Panc1 (cell line): ENCODE results near the gene SGK1. TPM values are rescaled to one million over a fixed set of nuclear protein-coding genes. Genes with fewer than 3 reads are reported as not detected.

Experiments
- ATAC-seq: fragments of 200-7000 bp; cut with Tn5 transposase; 2 replicates; pipeline ENCODE4 v1.9.1; 2020; ENCODE audit warnings: mild to moderate bottlenecking, moderate library complexity
- BruUV-seq: library from RNA; stranded (reverse); fragments of 400-500 nt; replicated peaks from 2 replicates; lab custom pipeline; 2021; lab: Mats Ljungman, UMichigan
- CTCF ChIA-PET: fragments of 300-600 bp; sonication (Branson Sonifier 250); formaldehyde crosslinking; loops from one replicate; lab custom pipeline; 2022; ENCODE audit warnings: antibody characterized with exemption; lab: Charles Lee
- POLR2A ChIA-PET: fragments of 300-600 bp; sonication (Branson Sonifier 250); formaldehyde crosslinking; loops from one replicate; lab custom pipeline; 2022; ENCODE audit warnings: antibody characterized with exemption; lab: Charles Lee
- DNase-seq: peaks from one replicate; pipeline ENCODE4 v3.0.0-alpha.2; 2010; ENCODE audit warnings: low read depth, low spot score
- H3K27ac ChIP-seq: 2 replicates; pipeline ENCODE4 v1.5.1; 2011; ENCODE audit warnings: mild to moderate bottlenecking, low read length, inconsistent platforms
- H3K27me3 ChIP-seq: fragments of 200-500 bp; sonication (Bioruptor generic); 2 replicates; pipeline ENCODE4 v1.6.0; 2014; ENCODE audit warnings: low read length, inconsistent platforms; ENCODE audit not compliant: control insufficient read depth, insufficient read depth
- H3K36me3 ChIP-seq: fragments of 200-500 bp; sonication (Bioruptor generic); 2 replicates; pipeline ENCODE4 v1.5.1; 2014; ENCODE audit warnings: inconsistent platforms, mild to moderate bottlenecking, low read length, moderate library complexity; ENCODE audit not compliant: control insufficient read depth, insufficient read depth
- H3K4me1 ChIP-seq: 2 replicates; pipeline ENCODE4 v1.5.1; 2011; ENCODE audit warnings: inconsistent platforms, mild to moderate bottlenecking, low read length, moderate library complexity; ENCODE audit not compliant: control insufficient read depth, insufficient read depth
- H3K4me3 ChIP-seq, 2 experiments: 2 replicates each; pipeline ENCODE4 v1.5.1; 2011 to 2012; ENCODE audit warnings: low read depth in 2 of 2, low read length in 2 of 2, mild to moderate bottlenecking in 2 of 2, inconsistent platforms in 1 of 2, moderate library complexity in 1 of 2
- H3K9me3 ChIP-seq: fragments of 200-500 bp; sonication (Bioruptor generic); 2 replicates; pipeline ENCODE4 v1.5.1; 2014; ENCODE audit warnings: low read depth, mild to moderate bottlenecking, inconsistent platforms, low read length, moderate library complexity; ENCODE audit not compliant: control insufficient read depth, insufficient read depth
- POLR2AphosphoS5 ChIP-seq: IDR thresholded peaks from 2 replicates; pipeline ENCODE4 v1.6.1; 2012; ENCODE audit warnings: mild to moderate bottlenecking, low read depth, low read length, moderate library complexity
- SIN3A ChIP-seq: IDR thresholded peaks from 2 replicates; pipeline ENCODE4 v1.6.1; 2012; ENCODE audit warnings: low read depth, mild to moderate bottlenecking, low read length, moderate library complexity, borderline replicate concordance; ENCODE audit not compliant: insufficient read depth
- TCF7L2 ChIP-seq: IDR thresholded peaks from 2 replicates; pipeline ENCODE4 v1.6.1; 2011; ENCODE audit warnings: mild to moderate bottlenecking, low read depth, low read length, inconsistent platforms
- in situ Hi-C: cut with HindIII; loops from 2 replicates; pipeline ENCODE4 v1.10.0; 2016; ENCODE audit warnings: low sequenced_read_pairs, low pct_unique_long_range_greater_than_20kb
- intact Hi-C: fragments of 100-400 bp; cut with micrococcal nuclease; formaldehyde crosslinking; loops from one replicate; pipeline ENCODE4 v1.10.0; 2022; ENCODE audit not compliant: unreplicated experiment
- total RNA-seq: library from RNA; stranded (reverse); gene quantifications from one replicate; pipeline ENCODE4 v1.2.1, GENCODE V29; 2021; ENCODE audit not compliant: unreplicated experiment
- TF ChIP-seq, protein P1 (sequence below): fragments of 450-650 bp; IDR thresholded peaks from 2 replicates; pipeline ENCODE4 v1.5.1; 2017; ENCODE audit warnings: mild to moderate bottlenecking
- TF ChIP-seq, protein P2 (sequence below), 2 experiments: IDR thresholded peaks; 2 replicates each; pipeline ENCODE4 v1.6.1; 2011 to 2012; ENCODE audit warnings: low read depth in 2 of 2, control low read depth in 1 of 2, low read length in 1 of 2, mild to moderate bottlenecking in 1 of 2, moderate library complexity in 1 of 2; ENCODE audit not compliant: insufficient read depth in 1 of 2

SGK1 gene
- total RNA-seq, 1 experiment from 2014 or later, result 7.5 TPM

- ATAC-seq (no peak), DNase-seq (no peak)
- no peaks in the 10 kb centered on the region for H3K9me3 ChIP-seq
- no TSS peak for BruUV-seq
- ChIA-PET POLR2A (no interaction called here), CTCF (no interaction called here)
- no peak overlapping the region for H3K27ac ChIP-seq
- H3K4me3 ChIP-seq, result no peak overlapping the region
- intact Hi-C loops (no loop called here), in situ Hi-C loops (no loop called here)
- no peaks in the 10 kb centered on the region for H3K36me3 ChIP-seq
- TF ChIP-seq, protein P1, sequence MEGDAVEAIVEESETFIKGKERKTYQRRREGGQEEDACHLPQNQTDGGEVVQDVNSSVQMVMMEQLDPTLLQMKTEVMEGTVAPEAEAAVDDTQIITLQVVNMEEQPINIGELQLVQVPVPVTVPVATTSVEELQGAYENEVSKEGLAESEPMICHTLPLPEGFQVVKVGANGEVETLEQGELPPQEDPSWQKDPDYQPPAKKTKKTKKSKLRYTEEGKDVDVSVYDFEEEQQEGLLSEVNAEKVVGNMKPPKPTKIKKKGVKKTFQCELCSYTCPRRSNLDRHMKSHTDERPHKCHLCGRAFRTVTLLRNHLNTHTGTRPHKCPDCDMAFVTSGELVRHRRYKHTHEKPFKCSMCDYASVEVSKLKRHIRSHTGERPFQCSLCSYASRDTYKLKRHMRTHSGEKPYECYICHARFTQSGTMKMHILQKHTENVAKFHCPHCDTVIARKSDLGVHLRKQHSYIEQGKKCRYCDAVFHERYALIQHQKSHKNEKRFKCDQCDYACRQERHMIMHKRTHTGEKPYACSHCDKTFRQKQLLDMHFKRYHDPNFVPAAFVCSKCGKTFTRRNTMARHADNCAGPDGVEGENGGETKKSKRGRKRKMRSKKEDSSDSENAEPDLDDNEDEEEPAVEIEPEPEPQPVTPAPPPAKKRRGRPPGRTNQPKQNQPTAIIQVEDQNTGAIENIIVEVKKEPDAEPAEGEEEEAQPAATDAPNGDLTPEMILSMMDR, result no peak
- TF ChIP-seq SIN3A, result no peak
- TF ChIP-seq TCF7L2, result no peak
- TF ChIP-seq, protein P2, sequence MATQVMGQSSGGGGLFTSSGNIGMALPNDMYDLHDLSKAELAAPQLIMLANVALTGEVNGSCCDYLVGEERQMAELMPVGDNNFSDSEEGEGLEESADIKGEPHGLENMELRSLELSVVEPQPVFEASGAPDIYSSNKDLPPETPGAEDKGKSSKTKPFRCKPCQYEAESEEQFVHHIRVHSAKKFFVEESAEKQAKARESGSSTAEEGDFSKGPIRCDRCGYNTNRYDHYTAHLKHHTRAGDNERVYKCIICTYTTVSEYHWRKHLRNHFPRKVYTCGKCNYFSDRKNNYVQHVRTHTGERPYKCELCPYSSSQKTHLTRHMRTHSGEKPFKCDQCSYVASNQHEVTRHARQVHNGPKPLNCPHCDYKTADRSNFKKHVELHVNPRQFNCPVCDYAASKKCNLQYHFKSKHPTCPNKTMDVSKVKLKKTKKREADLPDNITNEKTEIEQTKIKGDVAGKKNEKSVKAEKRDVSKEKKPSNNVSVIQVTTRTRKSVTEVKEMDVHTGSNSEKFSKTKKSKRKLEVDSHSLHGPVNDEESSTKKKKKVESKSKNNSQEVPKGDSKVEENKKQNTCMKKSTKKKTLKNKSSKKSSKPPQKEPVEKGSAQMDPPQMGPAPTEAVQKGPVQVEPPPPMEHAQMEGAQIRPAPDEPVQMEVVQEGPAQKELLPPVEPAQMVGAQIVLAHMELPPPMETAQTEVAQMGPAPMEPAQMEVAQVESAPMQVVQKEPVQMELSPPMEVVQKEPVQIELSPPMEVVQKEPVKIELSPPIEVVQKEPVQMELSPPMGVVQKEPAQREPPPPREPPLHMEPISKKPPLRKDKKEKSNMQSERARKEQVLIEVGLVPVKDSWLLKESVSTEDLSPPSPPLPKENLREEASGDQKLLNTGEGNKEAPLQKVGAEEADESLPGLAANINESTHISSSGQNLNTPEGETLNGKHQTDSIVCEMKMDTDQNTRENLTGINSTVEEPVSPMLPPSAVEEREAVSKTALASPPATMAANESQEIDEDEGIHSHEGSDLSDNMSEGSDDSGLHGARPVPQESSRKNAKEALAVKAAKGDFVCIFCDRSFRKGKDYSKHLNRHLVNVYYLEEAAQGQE (IDR thresholded peaks at IDR 0.05; ENCODE audit: insufficient read depth in 1 of 2, low read depth in 2 of 2, low read length in 1 of 2), result no peak
- TF ChIP-seq POLR2AphosphoS5, result no peak
- no peaks in the 10 kb centered on the region for H3K4me1 ChIP-seq
- H3K27me3 ChIP-seq, result no peaks in the 10 kb centered on the region
Observed at GRCh38 chr6:134201716-134202115, 116.2 kb downstream of the SGK1 start.

DNA sequence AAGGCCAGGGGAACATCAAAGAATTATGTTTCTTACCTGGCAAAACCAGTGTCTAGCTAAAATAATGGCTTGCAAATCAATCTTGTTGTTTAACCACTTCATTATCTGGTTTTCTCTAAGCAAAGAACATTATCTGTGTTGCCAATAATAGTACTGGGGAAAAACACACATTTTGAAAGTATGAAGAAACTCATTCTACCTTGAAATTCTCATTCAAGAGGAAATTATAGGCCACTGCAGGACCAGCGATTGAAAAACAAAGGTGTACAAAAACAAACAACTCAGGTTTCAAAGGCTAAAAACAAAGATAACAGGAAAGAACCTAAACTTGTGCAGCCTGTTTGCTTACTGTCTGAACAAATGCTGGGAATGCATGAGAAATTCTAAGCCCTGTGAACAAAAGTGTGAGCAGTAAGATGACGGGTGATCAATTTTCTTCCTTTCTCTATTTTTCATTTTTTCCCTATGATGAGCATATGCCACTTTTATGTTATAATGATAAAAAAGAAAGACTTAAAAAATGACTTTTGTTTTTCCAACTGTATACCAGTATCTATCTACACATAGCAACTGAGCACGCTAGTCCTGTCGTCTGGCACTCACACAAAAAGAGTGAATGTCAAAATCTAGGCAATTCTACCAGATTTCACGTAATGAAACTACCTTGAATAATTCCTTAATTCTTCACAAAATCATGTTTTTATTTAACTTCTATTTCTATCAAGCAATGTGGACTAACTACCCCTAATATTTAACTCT lies 117.9 kb downstream of the SGK1 start:
- intact Hi-C loops, result no loop called here
- no TSS peak for BruUV-seq
- Histone ChIP-seq H3K27me3 (no peaks in the 10 kb centered on the region), H3K36me3 (no peaks in the 10 kb centered on the region), H3K9me3 (no peaks in the 10 kb centered on the region), H3K27ac (no peak overlapping the region), H3K4me1 (no peaks in the 10 kb centered on the region), H3K4me3 (no peak overlapping the region)
- CTCF ChIA-PET, result no interaction called here
- TF ChIP-seq POLR2AphosphoS5, result no peak
- TF ChIP-seq SIN3A, result no peak
- no peak for TF ChIP-seq TCF7L2
- TF ChIP-seq, protein P2 (IDR thresholded peaks at IDR 0.05; ENCODE audit: insufficient read depth in 1 of 2, low read depth in 2 of 2, low read length in 1 of 2), result no peak
- TF ChIP-seq, protein P1, result no peak
- in situ Hi-C loops, result no loop called here
- ATAC-seq (no peak), DNase-seq (no peak)
- POLR2A ChIA-PET, result no interaction called here
